Sigmoid colon (tissue), 7 donors: ENCODE measurements around the gene PHF14. TPM values are rescaled to one million over a fixed set of nuclear protein-coding genes. Genes with fewer than 3 reads are reported as not detected.
"Not testable (repeated sequence)": the region's sequence is repeated elsewhere in the genome, so short reads cannot be mapped to it uniquely, and the experiment has no call there.

Experiments used
- DNase-seq: peaks from one replicate; pipeline ENCODE4 v3.0.0-alpha.2; 2019
- H3K27ac ChIP-seq, 4 donors: fragments of 200-600 bp; sonication (generic); one replicate each; pipeline ENCODE4 v1.5.1; 2016 to 2019; ENCODE audit warnings: mild to moderate bottlenecking in 1 of 4
- H3K27me3 ChIP-seq, 3 donors: fragments of 200-600 bp; sonication (generic); one replicate each; pipeline ENCODE4 v1.5.1; 2019; ENCODE audit warnings: mild to moderate bottlenecking in 1 of 3
- H3K36me3 ChIP-seq, 4 donors: fragments of 200-600 bp; sonication (generic); one replicate each; pipeline ENCODE4 v1.5.1; 2016 to 2019
- H3K4me1 ChIP-seq, 4 donors: fragments of 200-600 bp; sonication (generic); one replicate each; pipeline ENCODE4 v1.5.1; 2017 to 2019
- H3K4me3 ChIP-seq, 4 donors: fragments of 200-600 bp; sonication (generic); one replicate each; pipeline ENCODE4 v1.5.1; 2017 to 2019; ENCODE audit warnings: mild to moderate bottlenecking in 2 of 4, moderate library complexity in 1 of 4
- H3K9me3 ChIP-seq, 4 donors: fragments of 200-600 bp in 3 of 4; sonication (generic) in 3 of 4; one replicate each; pipeline versions ENCODE4 v1.5.1 to v1.6.1; 2013 to 2019
- CTCF ChIP-seq, 4 experiments: fragments of 450-650 bp in 3 of 4; fragments of 200-600 bp in 1 of 4; IDR thresholded peaks; one replicate each; pipeline ENCODE4 v1.5.1; 2016 to 2019; ENCODE audit warnings: antibody characterized with exemption in 4 of 4, mild to moderate bottlenecking in 3 of 4, moderate library complexity in 2 of 4
- EP300 ChIP-seq, 4 donors: sonication (generic); formaldehyde crosslinking; IDR thresholded peaks; one replicate each; pipeline ENCODE4 v1.6.1; 2017; ENCODE audit warnings: antibody characterized with exemption in 4 of 4
- POLR2A ChIP-seq, 2 donors: fragments of 450-650 bp; IDR thresholded peaks; one replicate each; pipeline ENCODE4 v1.6.1; 2016; ENCODE audit warnings: antibody characterized with exemption in 2 of 2, mild to moderate bottlenecking in 2 of 2, moderate library complexity in 2 of 2
- POLR2AphosphoS5 ChIP-seq, 4 donors: sonication (generic); formaldehyde crosslinking; IDR thresholded peaks; one replicate each; pipeline ENCODE4 v1.6.1; 2017; ENCODE audit warnings: antibody characterized with exemption in 4 of 4
- WGBS, 2 donors: extraction: QIAGEN DNeasy Blood & Tissue Kit; methylation state at CpG; one replicate each; pipeline ENCODE4 v1.1.7; 2013; 5-methylcytosine and 5-hydroxymethylcytosine counted together
- intact Hi-C: fragments of 100-400 bp; cut with DNase I; formaldehyde crosslinking; loops from one replicate; pipeline ENCODE4 v1.15.1; 2023
- polyA plus RNA-seq, 3 donors: library from polyadenylated mRNA; stranded (reverse); fragments of 200-250 nt; gene quantifications; one replicate each; pipeline ENCODE4 v1.2.3, GENCODE V29; 2013
- total RNA-seq, 4 donors: library from RNA; depleted of rRNA; stranded (reverse); fragments of >200 nt; gene quantifications; one replicate each; pipeline ENCODE4 v1.1.0, GENCODE V29; 2016
- donor health status: healthy with polysubstance abuse.
- donor health status: Bipolar disorder and iron deficiency.
- donor health status: healthy.

Gene PHF14
- total and polyA plus RNA-seq, 7 donors = 10.8 to 47.6 (median 28.8) TPM

GRCh38 chr7:10972174-10972573 lies 1.5 kb upstream of the PHF14 start:
- H3K4me1 ChIP-seq = peaks cover 0 to 23% (median 13%) of the 10 kb centered on the region in 4 donors
- no peak overlapping the region for H3K4me3 ChIP-seq
- no peaks in the 10 kb centered on the region for H3K9me3 ChIP-seq
- DNase-seq = no peak
- 97 to 99% methylated on average over 5 of the region's 5 CpGs for WGBS, 2 donors
- TF ChIP-seq POLR2A (IDR thresholded peaks at IDR 0.05) (no peak), CTCF (IDR thresholded peaks at IDR 0.05) (no peak), EP300 (IDR thresholded peaks at IDR 0.05) (no peak), POLR2AphosphoS5 (IDR thresholded peaks at IDR 0.05) (no peak)
- H3K27me3 ChIP-seq = no peaks in the 10 kb centered on the region
- no peak overlapping the region for H3K27ac ChIP-seq
- peaks cover 0 to 4% (median 0%) of the 10 kb centered on the region in 4 donors for H3K36me3 ChIP-seq
- intact Hi-C loops = loop anchor here (10.0 kb wide), 1 partner anchor 47 kb away; no protein-coding TSS in a partner anchor

- H3K27ac ChIP-seq = peak overlapping the region; percentile 80 to 91 (median 85)
- DNase-seq = no peak
- H3K4me3 ChIP-seq = peak overlapping the region; percentile 80 to 96 (median 86)
- 1% methylated on average over 47 of the region's 47 CpGs for whole genome bisulfite sequencing, 2 donors
- H3K9me3 ChIP-seq = no peaks in the 10 kb centered on the region
- no peaks in the 10 kb centered on the region for H3K27me3 ChIP-seq
- TF ChIP-seq EP300 (IDR thresholded peaks at IDR 0.05) (no peak), POLR2A (IDR thresholded peaks at IDR 0.05) (no peak), POLR2AphosphoS5 (IDR thresholded peaks at IDR 0.05) (no peak), CTCF (IDR thresholded peaks at IDR 0.05) (no peak)
- H3K4me1 ChIP-seq = peaks cover 0 to 23% (median 13%) of the 10 kb centered on the region in 4 donors
- peaks cover 0 to 4% (median 0%) of the 10 kb centered on the region in 4 donors for H3K36me3 ChIP-seq
- intact Hi-C loops = loop anchor here (1.0 to 10.0 kb wide), 2 partner anchors 34 to 49 kb away; a partner anchor contains a TSS
These were observed 555 bp downstream of the PHF14 start for GRCh38 chr7:10973942-10974911.

- no peak for TF ChIP-seq POLR2A (IDR thresholded peaks at IDR 0.05)
- TF ChIP-seq CTCF (IDR thresholded peaks at IDR 0.05) = no peak
- TF ChIP-seq POLR2AphosphoS5 (IDR thresholded peaks at IDR 0.05) = no peak
- no peak for TF ChIP-seq EP300 (IDR thresholded peaks at IDR 0.05)
- intact Hi-C loops = loop anchor here (10.0 kb wide), 1 partner anchor 52 kb away; no protein-coding TSS in a partner anchor
- peaks cover 0 to 23% (median 13%) of the 10 kb centered on the region in 4 donors for H3K4me1 ChIP-seq
These were observed 3.4 kb downstream of the PHF14 start for GRCh38 chr7:10977113-10977512.

GRCh38 chr7:10981317-10981716 lies 7.6 kb downstream of the PHF14 start:
- no peak for DNase-seq
- 94 to 96% methylated on average over 3 of the region's 3 CpGs for WGBS, 2 donors
- H3K27ac ChIP-seq = no peak overlapping the region
- H3K27me3 ChIP-seq = no peaks in the 10 kb centered on the region
- TF ChIP-seq EP300 (IDR thresholded peaks at IDR 0.05) = no peak
- no peak for TF ChIP-seq POLR2A (IDR thresholded peaks at IDR 0.05)
- no peak for TF ChIP-seq CTCF (IDR thresholded peaks at IDR 0.05)
- no peak for TF ChIP-seq POLR2AphosphoS5 (IDR thresholded peaks at IDR 0.05)
- H3K4me1 ChIP-seq = peaks cover 0 to 8% (median 0%) of the 10 kb centered on the region in 4 donors
- intact Hi-C loops = no loop called here
- H3K36me3 ChIP-seq = peaks cover 0 to 7% (median 0%) of the 10 kb centered on the region in 4 donors
- no peaks in the 10 kb centered on the region for H3K9me3 ChIP-seq
- no peak overlapping the region for H3K4me3 ChIP-seq

More at GRCh38 chr7:10977113-10977512, 3.4 kb downstream of the PHF14 start:
- H3K36me3 ChIP-seq = peaks cover 0 to 4% (median 0%) of the 10 kb centered on the region in 4 donors
- H3K27ac ChIP-seq = no peak overlapping the region
- H3K27me3 ChIP-seq = no peaks in the 10 kb centered on the region
- WGBS, 2 donors = 77 to 92% methylated on average over 4 of the region's 4 CpGs
- DNase-seq = no peak
- H3K4me3 ChIP-seq = no peak overlapping the region
- no peaks in the 10 kb centered on the region for H3K9me3 ChIP-seq

- 97 to 99% methylated on average over 6 of the region's 6 CpGs for WGBS, 2 donors
- H3K27ac ChIP-seq, H3K9me3 ChIP-seq, H3K4me1 ChIP-seq, intact Hi-C loops, H3K27me3 ChIP-seq, DNase-seq, H3K4me3 ChIP-seq: not testable (repeated sequence)
- peaks cover 0 to 51% (median 8%) of the 10 kb centered on the region in 4 donors for H3K36me3 ChIP-seq
These were observed 17.1 kb downstream of the PHF14 start for GRCh38 chr7:10990748-10991147.

- H3K9me3 ChIP-seq, H3K27ac ChIP-seq, DNase-seq, H3K27me3 ChIP-seq, H3K4me1 ChIP-seq, intact Hi-C loops, H3K4me3 ChIP-seq: not testable (repeated sequence)
- peaks cover 0 to 40% (median 9%) of the 10 kb centered on the region in 4 donors for H3K36me3 ChIP-seq
- WGBS, 2 donors = 96 to 97% methylated on average over 34 of the region's 34 CpGs
These were observed 22.0 kb downstream of the PHF14 start for GRCh38 chr7:10995482-10996166.
